Heart left ventricle (tissue), 13 donors: ENCODE results near the gene TMEM179B.

Experiments used
- CTCF ChIP-seq, 12 donors: fragments of 200-600 bp; sonication (generic) in 4 of 12; IDR thresholded peaks; one replicate each; pipeline versions ENCODE4 v1.5.0 to v1.8.0; 2018 to 2022; ENCODE audit warnings: antibody characterized with exemption in 12 of 12, mild to moderate bottlenecking in 5 of 12
- POLR2A ChIP-seq, 2 donors: fragments of 450-650 bp; IDR thresholded peaks; one replicate each; pipeline ENCODE4 v1.6.1; 2017; ENCODE audit warnings: antibody characterized with exemption in 2 of 2, mild to moderate bottlenecking in 2 of 2, moderate library complexity in 2 of 2
- donor health status: ischemic (EF 13 %, LVEDD 7.1; RV severe dilation, severe dysfunction).
- donor health status: DM: no; HTN: yes; CAD: no.
- donor health status: DM: no; HTN: no; CAD: no.
- donor health status: ischemic (EF 25% LVEDD 6.9; RV normal size, moderate dysfunction).
- donor health status: ischemic (EF 25% LVEDD 5.7; RV mildly dilated, moderate dysfunction).
- donor health status: ischemic (EF 35%, LVEDD 5.7; RV mildly dilated, moderate dysfunction).
- donor health status: nonischemic (EF 11% LVEDD 7.7; RV severe dilation, severe dysfunction).
- donor health status: DM: yes; HTN: yes; CAD: no.
- donor health status: PGD.
- donor health status: ischemic (EF 29% LVEDD 5.4; RV normal size, mild dysfunction).
- donor health status: nonischemic (EF 23%, LVEDD 6.1; RV moderate dilation, normal function).

DNA sequence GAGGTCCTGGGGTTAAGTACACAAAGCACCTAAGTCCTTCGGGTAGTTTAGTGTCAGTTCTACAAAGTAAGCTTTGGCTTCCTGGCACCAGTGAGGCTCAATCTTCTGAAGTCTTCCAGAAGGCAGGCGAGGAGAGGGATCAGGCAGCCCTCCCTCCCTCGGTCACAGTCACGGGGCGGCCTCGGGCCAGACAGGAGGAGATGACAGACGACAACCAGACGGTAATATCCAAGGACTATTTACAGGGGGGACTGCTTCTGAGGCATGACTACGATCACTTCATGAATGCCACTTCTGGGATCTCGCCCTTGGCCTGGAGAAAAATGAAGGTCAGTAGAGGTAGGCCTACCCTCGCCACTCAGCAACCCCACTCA lies 5.0 kb downstream of the TMEM179B start:
- TF ChIP-seq CTCF (IDR thresholded peaks at IDR 0.05) (no peak), POLR2A (IDR thresholded peaks at IDR 0.05) (no peak)
